K562 (cell line): ENCODE data around the gene SNUPN. TPM values are rescaled to one million over a fixed set of nuclear protein-coding genes. Genes with fewer than 3 reads are reported as not detected.

Experiments
- GATAD2B ChIP-seq: fragments of 450-650 bp; IDR thresholded peaks from 2 replicates; pipeline ENCODE4 v1.6.1; 2017; ENCODE audit warnings: mild to moderate bottlenecking, borderline replicate concordance
- KLF16 ChIP-seq: IDR thresholded peaks from 2 replicates; pipeline ENCODE4 v1.6.1; 2016; ENCODE audit warnings: antibody characterized with exemption
- MAZ ChIP-seq, 2 experiments: fragments of 450-650 bp in 1 of 2; sonication (generic) in 1 of 2; formaldehyde crosslinking; IDR thresholded peaks in 1 of 2; conservative IDR thresholded peaks in 1 of 2; 2 replicates each; pipeline versions ENCODE4 v1.4.0 to v1.5.0; 2020; ENCODE audit warnings: mild to moderate bottlenecking in 1 of 2, missing genetic modification reagents in 1 of 2
- PCBP1 ChIP-seq: fragments of 200-400 bp; formaldehyde crosslinking; IDR thresholded peaks from 2 replicates; pipeline ENCODE4 v1.6.1; 2018; ENCODE audit warnings: mild to moderate bottlenecking, low read depth, low read length; ENCODE audit not compliant: poor library complexity, severe bottlenecking
- SIN3A ChIP-seq, 2 experiments: fragments of 150-350 bp in 1 of 2; IDR thresholded peaks; 2 replicates each; pipeline ENCODE4 v1.6.1; 2011 to 2016; ENCODE audit warnings: borderline replicate concordance in 2 of 2, low read depth in 2 of 2, low read length in 2 of 2, mild to moderate bottlenecking in 2 of 2, moderate library complexity in 2 of 2; ENCODE audit not compliant: control insufficient read depth in 1 of 2
- ZBTB26 ChIP-seq: fragments of 450-650 bp; formaldehyde crosslinking; IDR thresholded peaks from 2 replicates; pipeline ENCODE4 v1.4.0; 2022; ENCODE audit warnings: missing genetic modification characterization
- ZBTB7A ChIP-seq: IDR thresholded peaks from 2 replicates; pipeline ENCODE4 v1.6.1; 2011; ENCODE audit warnings: low read depth, mild to moderate bottlenecking, low read length, moderate library complexity, borderline replicate concordance; ENCODE audit not compliant: control insufficient read depth
- ZNF384 ChIP-seq: IDR thresholded peaks from 2 replicates; pipeline ENCODE4 v1.6.1; 2012; ENCODE audit warnings: low read depth, low read length, improper control_type of control experiment
- polyA plus RNA-seq, 8 experiments: library from polyadenylated mRNA; depleted of rRNA in 4 of 8; stranded (reverse) in 5 of 8; unstranded in 3 of 8; fragments of >200 nt; fragmentation: Nextera tagmentation in 2 of 8; fragmentation: Illumina TruSeq in 1 of 8; extraction: Ambion mirVana in 2 of 8; extraction: Trizol in 1 of 8; gene quantifications; 2 replicates each; pipeline versions ENCODE4 v1.2.1 to v1.2.3, GENCODE V29; 2011 to 2014; ENCODE audit warnings: inconsistent platforms in 1 of 8, missing spikeins in 1 of 8
- total RNA-seq, 7 experiments: library from RNA; depleted of rRNA in 6 of 7; stranded (reverse); fragments of >200 nt in 6 of 7; fragmentation: Illumina TruSeq in 2 of 7; extraction: Trizol in 2 of 7; gene quantifications; 2 replicates each; pipeline versions ENCODE4 v1.2.1 to v1.2.3, GENCODE V29; 2011 to 2021; ENCODE audit warnings: low replicate concordance in 1 of 7

The SNUPN gene
- total and polyA plus RNA-seq, 9 of the 15 experiments (the other 6 are each of a cell fraction or from before 2014, with no cell fraction given), result 32.2 to 78.3 (median 40.0) TPM

GRCh38 chr15:75578173-75578947, 47.2 kb downstream of the SNUPN start (continued):
- TF ChIP-seq SIN3A (IDR thresholded peaks at IDR 0.05; ENCODE audit: borderline replicate concordance in 2 of 2, control insufficient read depth in 1 of 2, low read depth in 2 of 2, low read length in 2 of 2) (peak in 1 of 2 experiments; percentile 42; a peak in 1 of 4 replicates), ZBTB7A (peak; percentile 59; the same call in 1 of the 2 replicates), MAZ (CRISPR knock-in tag; conservative IDR thresholded peaks at IDR 0.05 in 1 of 2, IDR thresholded peaks at IDR 0.05 in 1 of 2) (peak; percentile 12 to 35; a peak in 2 of 4 replicates), PCBP1 (peak; percentile 23), ZNF384 (no peak), ZBTB26 (CRISPR knock-in tag) (no peak), GATAD2B (peak; percentile 76; the same call in 1 of the 2 replicates), KLF16 (0 out of 2 replicates have a peak, but pooled peaks have one; percentile 7)
